HG02571 (cell line): ENCODE measurements around the gene ABLIM1.

Experiments used
- ATAC-seq: cut with Tn5 transposase; IDR thresholded peaks from one replicate; pipeline ENCODE4 v1.9.1; 2021; ENCODE audit warnings: mild to moderate bottlenecking, moderate library complexity; ENCODE audit not compliant: unreplicated experiment

ABLIM1 gene

GRCh38 chr10:114624422-114624821 is 33.7 kb downstream of the ABLIM1 start:
- ATAC-seq, result no peak

GRCh38 chr10:114623661-114624294 is 34.3 kb downstream of the ABLIM1 start:
- ATAC-seq, result no peak

- ATAC-seq, result no peak
Measured at GRCh38 chr10:114623155-114623554, 34.9 kb downstream of the ABLIM1 start.

- no peak for ATAC-seq
Measured at GRCh38 chr10:114618722-114619121, 39.4 kb downstream of the ABLIM1 start.

GRCh38 chr10:114616516-114616915 is 41.6 kb downstream of the ABLIM1 start:
- no peak for ATAC-seq

GRCh38 chr10:114616103-114616502 is 42.0 kb downstream of the ABLIM1 start:
- ATAC-seq, result no peak

- ATAC-seq, result peak; percentile 84
Measured at GRCh38 chr10:114615600-114616007, 42.5 kb downstream of the ABLIM1 start.

GRCh38 chr10:114613237-114613979 is 44.7 kb downstream of the ABLIM1 start:
- ATAC-seq, result no peak

GRCh38 chr10:114611617-114612016 is 46.5 kb downstream of the ABLIM1 start:
- no peak for ATAC-seq

- no peak for ATAC-seq
Measured at GRCh38 chr10:114609518-114610426, 48.3 kb downstream of the ABLIM1 start.

GRCh38 chr10:114607358-114607998 is 50.6 kb downstream of the ABLIM1 start:
- ATAC-seq, result no peak

GRCh38 chr10:114605155-114605797 is 52.8 kb downstream of the ABLIM1 start:
- ATAC-seq, result no peak

- no peak for ATAC-seq
Measured at GRCh38 chr10:114604357-114605130, 53.5 kb downstream of the ABLIM1 start.

GRCh38 chr10:114603948-114604347 is 54.1 kb downstream of the ABLIM1 start:
- no peak for ATAC-seq

GRCh38 chr10:114603303-114603702 is 54.8 kb downstream of the ABLIM1 start:
- ATAC-seq, result no peak

GRCh38 chr10:114600057-114600456 is 58.0 kb downstream of the ABLIM1 start:
- ATAC-seq, result no peak

- no peak for ATAC-seq
Measured at GRCh38 chr10:114596793-114597192, 61.3 kb downstream of the ABLIM1 start.

GRCh38 chr10:114593816-114594468 is 64.1 kb downstream of the ABLIM1 start:
- no peak for ATAC-seq

- ATAC-seq, result no peak
Measured at GRCh38 chr10:114593240-114593792, 64.8 kb downstream of the ABLIM1 start.
